HCT116 (cell line): Measurements from ENCODE around the gene PPFIA2. TPM values are rescaled to one million over a fixed set of nuclear protein-coding genes. Genes with fewer than 3 reads are reported as not detected.

ENCODE experiments used
- ATAC-seq: fragments of 200-7000 bp; cut with Tn5 transposase; 2 replicates; pipeline ENCODE4 v1.9.1; 2020; ENCODE audit warnings: mild to moderate bottlenecking, moderate library complexity
- BruUV-seq: library from RNA; stranded (reverse); fragments of 400-500 nt; replicated peaks from 2 replicates; lab custom pipeline; 2021; lab: Mats Ljungman, UMichigan
- CTCF ChIA-PET: fragments of 300-600 bp; sonication (Branson Sonifier 250); formaldehyde crosslinking; loops from one replicate; lab custom pipeline; 2021; ENCODE audit warnings: antibody characterized with exemption; lab: Charles Lee
- POLR2A ChIA-PET: fragments of 300-600, 350-600 bp; sonication (Branson Sonifier 250); formaldehyde crosslinking; loops from one replicate; lab custom pipeline; 2021; ENCODE audit warnings: antibody characterized with exemption; lab: Charles Lee
- RAD21 ChIA-PET, 2 experiments: fragments of 300-600 bp; sonication (Branson Sonifier 250); formaldehyde crosslinking; loops; one replicate each; lab custom pipeline; 2023; ENCODE audit warnings: low total read pairs in 2 of 2; ENCODE audit not compliant: uncharacterized antibody in 2 of 2, unreplicated experiment in 2 of 2, low non-redundant PET in 1 of 2; lab: Charles Lee
- DNase-seq: peaks from one replicate; pipeline ENCODE4 v3.0.0-alpha.2; 2010; ENCODE audit warnings: low read depth, low spot score
- H2AFZ ChIP-seq: fragments of 200-600 bp; shearing (Covaris generic), sonication (generic); 2 replicates; pipeline ENCODE4 v1.6.1; 2017; ENCODE audit warnings: low read depth, mixed run types, mixed read lengths, antibody characterized with exemption, low read length; ENCODE audit not compliant: poor library complexity, severe bottlenecking
- H3K27ac ChIP-seq: 2 replicates; pipeline ENCODE4 v1.5.1; 2012; ENCODE audit warnings: low read depth, low read length
- H3K27me3 ChIP-seq: fragments of 200-600 bp; sonication (generic); 2 replicates; pipeline ENCODE4 v1.6.1; 2016; ENCODE audit warnings: mixed run types, low read length, mixed read lengths; ENCODE audit not compliant: insufficient read depth
- H3K36me3 ChIP-seq, 2 experiments: fragments of 200-500 bp in 1 of 2; fragments of 200-600 bp in 1 of 2; sonication (Bioruptor generic) in 1 of 2; sonication (generic) in 1 of 2; 2 replicates each; pipeline versions ENCODE4 v1.5.1 to v1.6.1; 2014 to 2016; ENCODE audit warnings: low read length in 2 of 2, inconsistent platforms in 1 of 2, mixed read lengths in 1 of 2, mixed run types in 1 of 2; ENCODE audit not compliant: insufficient read depth in 2 of 2, control insufficient read depth in 1 of 2
- H3K4me1 ChIP-seq, 2 experiments: fragments of 200-600 bp in 1 of 2; sonication (generic) in 1 of 2; 2 replicates each; pipeline versions ENCODE4 v1.5.1 to v1.6.1; 2012 to 2017; ENCODE audit warnings: low read length in 2 of 2, inconsistent platforms in 1 of 2, mild to moderate bottlenecking in 1 of 2, mixed read lengths in 1 of 2, mixed run types in 1 of 2, moderate library complexity in 1 of 2; ENCODE audit not compliant: insufficient read depth in 2 of 2, control insufficient read depth in 1 of 2
- H3K4me2 ChIP-seq: fragments of 200-600 bp; sonication (generic); 2 replicates; pipeline ENCODE4 v1.6.1; 2017; ENCODE audit warnings: mixed run types, low read length, mixed read lengths
- H3K4me3 ChIP-seq, 2 experiments: fragments of 200-600 bp in 1 of 2; sonication (generic) in 1 of 2; replicated peaks in 1 of 2; 2 replicates each; pipeline ENCODE4 v1.5.1; 2011 to 2016; ENCODE audit warnings: low read length in 2 of 2, control low read depth in 1 of 2, low read depth in 1 of 2, mild to moderate bottlenecking in 1 of 2, mixed read lengths in 1 of 2, mixed run types in 1 of 2
- H3K79me2 ChIP-seq: fragments of 200-600 bp; sonication (generic); 2 replicates; pipeline ENCODE4 v1.6.1; 2017; ENCODE audit warnings: mild to moderate bottlenecking, mixed run types, low read length, moderate library complexity, mixed read lengths; ENCODE audit not compliant: insufficient read depth
- H3K9ac ChIP-seq: fragments of 200-600 bp; sonication (generic); 2 replicates; pipeline ENCODE4 v1.6.1; 2016; ENCODE audit warnings: low read length, mixed read lengths
- H3K9me2 ChIP-seq: fragments of 200-600 bp; sonication (generic), shearing (Covaris generic); 2 replicates; pipeline ENCODE4 v1.6.1; 2017; ENCODE audit warnings: mixed run types, mild to moderate bottlenecking, moderate library complexity; ENCODE audit not compliant: insufficient read depth
- H3K9me3 ChIP-seq, 2 experiments: fragments of 200-500 bp in 1 of 2; fragments of 200-600 bp in 1 of 2; sonication (Bioruptor generic) in 1 of 2; sonication (generic) in 1 of 2; 2 replicates each; pipeline ENCODE4 v1.6.1; 2014 to 2017; ENCODE audit warnings: low read length in 2 of 2, mixed read lengths in 2 of 2, inconsistent platforms in 1 of 2, low read depth in 1 of 2, mild to moderate bottlenecking in 1 of 2, mixed run types in 1 of 2, moderate library complexity in 1 of 2; ENCODE audit not compliant: control insufficient read depth in 1 of 2, insufficient read depth in 1 of 2
- H4K20me1 ChIP-seq: fragments of 200-600 bp; sonication (generic), shearing (Covaris generic); 2 replicates; pipeline ENCODE4 v1.6.1; 2017; ENCODE audit warnings: mixed run types, mild to moderate bottlenecking, moderate library complexity; ENCODE audit not compliant: insufficient read depth
- CEBPB ChIP-seq: IDR thresholded peaks from 2 replicates; pipeline ENCODE4 v1.6.1; 2012; ENCODE audit warnings: low read depth
- EGR1 ChIP-seq: IDR thresholded peaks from 2 replicates; pipeline ENCODE4 v1.6.1; 2012; ENCODE audit warnings: low read depth
- ELF1 ChIP-seq: IDR thresholded peaks from 2 replicates; pipeline ENCODE4 v1.6.1; 2012; ENCODE audit warnings: low read depth, borderline replicate concordance
- EZH2 ChIP-seq: fragments of 200-600 bp; sonication (generic); IDR thresholded peaks from 2 replicates; pipeline ENCODE4 v1.6.1; 2017; ENCODE audit warnings: antibody characterized with exemption, mixed run types
- FOSL1 ChIP-seq: IDR thresholded peaks from 2 replicates; pipeline ENCODE4 v1.6.1; 2012; ENCODE audit warnings: low read depth
- JUND ChIP-seq: IDR thresholded peaks from 2 replicates; pipeline ENCODE4 v1.6.1; 2012
- POLR2A ChIP-seq: IDR thresholded peaks from 2 replicates; pipeline ENCODE4 v1.7.0; 2011; ENCODE audit warnings: borderline replicate concordance; ENCODE audit not compliant: insufficient read depth, insufficient read length; ENCODE audit errors: extremely low read depth
- POLR2AphosphoS5 ChIP-seq: IDR thresholded peaks from 2 replicates; pipeline ENCODE4 v1.6.1; 2011; ENCODE audit warnings: mild to moderate bottlenecking, low read depth, low read length, moderate library complexity
- RAD21 ChIP-seq: IDR thresholded peaks from 2 replicates; pipeline ENCODE4 v1.6.1; 2012; ENCODE audit warnings: low read depth, mild to moderate bottlenecking
- TCF7L2 ChIP-seq: IDR thresholded peaks from 2 replicates; pipeline ENCODE4 v1.7.0; 2011; ENCODE audit warnings: borderline replicate concordance, inconsistent platforms; ENCODE audit not compliant: insufficient read depth, insufficient read length; ENCODE audit errors: extremely low read depth
- ZFX ChIP-seq: fragments of 450-650 bp; IDR thresholded peaks from 2 replicates; pipeline ENCODE4 v1.6.1; 2017
- ZNF274 ChIP-seq: fragments of 200-500 bp; sonication (Bioruptor generic); IDR thresholded peaks from 2 replicates; pipeline ENCODE4 v1.6.1; 2014; ENCODE audit warnings: mild to moderate bottlenecking, low read depth, low read length, inconsistent platforms
- intact Hi-C: fragments of 100-400 bp; cut with micrococcal nuclease; formaldehyde crosslinking; loops from 2 replicates; pipeline ENCODE4 v1.10.0; 2022
- total RNA-seq: library from RNA; stranded (reverse); gene quantifications from one replicate; pipeline ENCODE4 v1.2.1, GENCODE V29; 2021; ENCODE audit not compliant: unreplicated experiment
- TF ChIP-seq, protein P1 (sequence below): IDR thresholded peaks from 2 replicates; pipeline ENCODE4 v1.6.1; 2012
- TF ChIP-seq, protein P2 (sequence below), 3 experiments: fragments of 200-600 bp in 1 of 3; sonication (generic) in 1 of 3; IDR thresholded peaks in 2 of 3; conservative IDR thresholded peaks in 1 of 3; 2 replicates each; pipeline ENCODE4 v1.5.1; 2012 to 2017; ENCODE audit warnings: low read depth in 2 of 3, low read length in 2 of 3, antibody characterized with exemption in 1 of 3, borderline replicate concordance in 1 of 3, control low read depth in 1 of 3, mild to moderate bottlenecking in 1 of 3, mixed read lengths in 1 of 3, mixed run types in 1 of 3, moderate library complexity in 1 of 3; ENCODE audit not compliant: insufficient read depth in 1 of 3
- TF ChIP-seq, protein P3 (sequence below): IDR thresholded peaks from 2 replicates; pipeline ENCODE4 v1.6.1; 2012; ENCODE audit warnings: low read depth
- TF ChIP-seq, protein P4 (sequence below): IDR thresholded peaks from 2 replicates; pipeline ENCODE4 v1.6.1; 2011; ENCODE audit warnings: mild to moderate bottlenecking, low read length, moderate library complexity; ENCODE audit not compliant: insufficient replicate concordance; ENCODE audit errors: extremely low read depth

The PPFIA2 gene
- total RNA-seq, 1 experiment from 2014 or later, result not detected

DNA sequence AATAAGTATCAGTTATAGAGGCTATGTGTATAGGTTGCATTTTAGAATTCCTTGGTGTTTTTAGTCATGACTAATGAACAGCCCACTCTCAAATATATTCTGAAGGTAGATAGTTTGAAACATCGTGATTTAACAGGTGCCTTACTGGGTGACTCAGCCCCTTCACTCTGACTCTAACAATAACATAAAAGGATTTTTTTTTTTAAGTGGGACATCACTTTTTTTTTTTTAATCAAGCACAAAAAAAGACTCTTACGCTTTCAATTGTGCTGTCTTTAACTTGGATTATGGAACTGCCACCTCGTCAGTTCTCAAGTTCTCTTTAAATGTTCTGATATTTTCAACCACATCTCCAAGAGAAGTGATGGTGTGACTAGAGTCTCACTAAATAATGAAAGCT lies 46.6 kb downstream of the PPFIA2 start:
- Histone ChIP-seq H3K27me3 (no peaks in the 10 kb centered on the region), H3K27ac (no peak overlapping the region), H3K4me2 (no peak overlapping the region), H4K20me1 (no peaks in the 10 kb centered on the region), H3K9me3 (no peaks in the 10 kb centered on the region), H3K9me2 (no peaks in the 10 kb centered on the region), H3K4me3 (no peak overlapping the region), H3K9ac (no peak overlapping the region), H2AFZ (no peak overlapping the region), H3K79me2 (no peaks in the 10 kb centered on the region), H3K36me3 (no peaks in the 10 kb centered on the region)
- DNase-seq (no peak), ATAC-seq (no peak)
- ChIA-PET CTCF (no interaction called here), RAD21 (no interaction called here)
- intact Hi-C loops, result no loop called here
- no TSS peak for BruUV-seq
- TF ChIP-seq ELF1 (no peak), POLR2AphosphoS5 (no peak), POLR2A (no peak), JUND (no peak), EZH2 (no peak), ZFX (no peak), FOSL1 (no peak), CEBPB (no peak), TCF7L2 (no peak), RAD21 (no peak), ZNF274 (no peak), EGR1 (no peak)
- TF ChIP-seq, protein P1, sequence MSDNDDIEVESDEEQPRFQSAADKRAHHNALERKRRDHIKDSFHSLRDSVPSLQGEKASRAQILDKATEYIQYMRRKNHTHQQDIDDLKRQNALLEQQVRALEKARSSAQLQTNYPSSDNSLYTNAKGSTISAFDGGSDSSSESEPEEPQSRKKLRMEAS, result no peak
- TF ChIP-seq, protein P2, sequence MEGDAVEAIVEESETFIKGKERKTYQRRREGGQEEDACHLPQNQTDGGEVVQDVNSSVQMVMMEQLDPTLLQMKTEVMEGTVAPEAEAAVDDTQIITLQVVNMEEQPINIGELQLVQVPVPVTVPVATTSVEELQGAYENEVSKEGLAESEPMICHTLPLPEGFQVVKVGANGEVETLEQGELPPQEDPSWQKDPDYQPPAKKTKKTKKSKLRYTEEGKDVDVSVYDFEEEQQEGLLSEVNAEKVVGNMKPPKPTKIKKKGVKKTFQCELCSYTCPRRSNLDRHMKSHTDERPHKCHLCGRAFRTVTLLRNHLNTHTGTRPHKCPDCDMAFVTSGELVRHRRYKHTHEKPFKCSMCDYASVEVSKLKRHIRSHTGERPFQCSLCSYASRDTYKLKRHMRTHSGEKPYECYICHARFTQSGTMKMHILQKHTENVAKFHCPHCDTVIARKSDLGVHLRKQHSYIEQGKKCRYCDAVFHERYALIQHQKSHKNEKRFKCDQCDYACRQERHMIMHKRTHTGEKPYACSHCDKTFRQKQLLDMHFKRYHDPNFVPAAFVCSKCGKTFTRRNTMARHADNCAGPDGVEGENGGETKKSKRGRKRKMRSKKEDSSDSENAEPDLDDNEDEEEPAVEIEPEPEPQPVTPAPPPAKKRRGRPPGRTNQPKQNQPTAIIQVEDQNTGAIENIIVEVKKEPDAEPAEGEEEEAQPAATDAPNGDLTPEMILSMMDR (IDR thresholded peaks at IDR 0.05 in 2 of 3, conservative IDR thresholded peaks at IDR 0.05 in 1 of 3; ENCODE audit: borderline replicate concordance in 1 of 3, insufficient read depth in 1 of 3, low read depth in 2 of 3, low read length in 2 of 3), result no peak
- TF ChIP-seq, protein P3, sequence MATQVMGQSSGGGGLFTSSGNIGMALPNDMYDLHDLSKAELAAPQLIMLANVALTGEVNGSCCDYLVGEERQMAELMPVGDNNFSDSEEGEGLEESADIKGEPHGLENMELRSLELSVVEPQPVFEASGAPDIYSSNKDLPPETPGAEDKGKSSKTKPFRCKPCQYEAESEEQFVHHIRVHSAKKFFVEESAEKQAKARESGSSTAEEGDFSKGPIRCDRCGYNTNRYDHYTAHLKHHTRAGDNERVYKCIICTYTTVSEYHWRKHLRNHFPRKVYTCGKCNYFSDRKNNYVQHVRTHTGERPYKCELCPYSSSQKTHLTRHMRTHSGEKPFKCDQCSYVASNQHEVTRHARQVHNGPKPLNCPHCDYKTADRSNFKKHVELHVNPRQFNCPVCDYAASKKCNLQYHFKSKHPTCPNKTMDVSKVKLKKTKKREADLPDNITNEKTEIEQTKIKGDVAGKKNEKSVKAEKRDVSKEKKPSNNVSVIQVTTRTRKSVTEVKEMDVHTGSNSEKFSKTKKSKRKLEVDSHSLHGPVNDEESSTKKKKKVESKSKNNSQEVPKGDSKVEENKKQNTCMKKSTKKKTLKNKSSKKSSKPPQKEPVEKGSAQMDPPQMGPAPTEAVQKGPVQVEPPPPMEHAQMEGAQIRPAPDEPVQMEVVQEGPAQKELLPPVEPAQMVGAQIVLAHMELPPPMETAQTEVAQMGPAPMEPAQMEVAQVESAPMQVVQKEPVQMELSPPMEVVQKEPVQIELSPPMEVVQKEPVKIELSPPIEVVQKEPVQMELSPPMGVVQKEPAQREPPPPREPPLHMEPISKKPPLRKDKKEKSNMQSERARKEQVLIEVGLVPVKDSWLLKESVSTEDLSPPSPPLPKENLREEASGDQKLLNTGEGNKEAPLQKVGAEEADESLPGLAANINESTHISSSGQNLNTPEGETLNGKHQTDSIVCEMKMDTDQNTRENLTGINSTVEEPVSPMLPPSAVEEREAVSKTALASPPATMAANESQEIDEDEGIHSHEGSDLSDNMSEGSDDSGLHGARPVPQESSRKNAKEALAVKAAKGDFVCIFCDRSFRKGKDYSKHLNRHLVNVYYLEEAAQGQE, result no peak
- TF ChIP-seq, protein P4, sequence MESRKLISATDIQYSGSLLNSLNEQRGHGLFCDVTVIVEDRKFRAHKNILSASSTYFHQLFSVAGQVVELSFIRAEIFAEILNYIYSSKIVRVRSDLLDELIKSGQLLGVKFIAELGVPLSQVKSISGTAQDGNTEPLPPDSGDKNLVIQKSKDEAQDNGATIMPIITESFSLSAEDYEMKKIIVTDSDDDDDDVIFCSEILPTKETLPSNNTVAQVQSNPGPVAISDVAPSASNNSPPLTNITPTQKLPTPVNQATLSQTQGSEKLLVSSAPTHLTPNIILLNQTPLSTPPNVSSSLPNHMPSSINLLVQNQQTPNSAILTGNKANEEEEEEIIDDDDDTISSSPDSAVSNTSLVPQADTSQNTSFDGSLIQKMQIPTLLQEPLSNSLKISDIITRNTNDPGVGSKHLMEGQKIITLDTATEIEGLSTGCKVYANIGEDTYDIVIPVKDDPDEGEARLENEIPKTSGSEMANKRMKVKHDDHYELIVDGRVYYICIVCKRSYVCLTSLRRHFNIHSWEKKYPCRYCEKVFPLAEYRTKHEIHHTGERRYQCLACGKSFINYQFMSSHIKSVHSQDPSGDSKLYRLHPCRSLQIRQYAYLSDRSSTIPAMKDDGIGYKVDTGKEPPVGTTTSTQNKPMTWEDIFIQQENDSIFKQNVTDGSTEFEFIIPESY, result no peak
- TF ChIP-seq, all 23 proteins: peak for 0
- H3K4me1 ChIP-seq, result no peaks in the 10 kb centered on the region
- POLR2A ChIA-PET, result no interaction called here
